Spinal cord (tissue), 10 donors: Measurements from ENCODE around the gene CCND2. TPM values are rescaled to one million over a fixed set of nuclear protein-coding genes. Genes with fewer than 3 reads are reported as not detected.

Source experiments
- DNase-seq, 6 donors: peaks; one replicate each; pipeline versions ENCODE4 v3.0.0 to v3.0.0-alpha.2; 2013 to 2015; ENCODE audit warnings: low spot score in 6 of 6, low read depth in 4 of 6
- H3K27ac ChIP-seq: one replicate; pipeline ENCODE4 v1.5.1; 2013; ENCODE audit warnings: low read depth, low read length, control low read depth
- H3K27me3 ChIP-seq: one replicate; pipeline ENCODE4 v1.6.1; 2013; ENCODE audit warnings: low read length; ENCODE audit not compliant: control insufficient read depth, insufficient read depth
- H3K36me3 ChIP-seq: one replicate; pipeline ENCODE4 v1.6.1; 2013; ENCODE audit warnings: low read length; ENCODE audit not compliant: control insufficient read depth, insufficient read depth
- H3K4me1 ChIP-seq: one replicate; pipeline ENCODE4 v1.6.1; 2013; ENCODE audit warnings: low read length; ENCODE audit not compliant: control insufficient read depth, insufficient read depth
- H3K4me3 ChIP-seq: one replicate; pipeline ENCODE4 v1.5.1; 2013; ENCODE audit warnings: low read depth, low read length, control low read depth
- H3K9me3 ChIP-seq: one replicate; pipeline ENCODE4 v1.6.1; 2013; ENCODE audit warnings: low read length; ENCODE audit not compliant: control insufficient read depth, insufficient read depth
- whole genome bisulfite sequencing: methylation state at CpG from one replicate; pipeline ENCODE4 v1.1.5; 2013; ENCODE audit warnings: missing lambda C conversion rate; ENCODE audit not compliant: insufficient coverage; 5-methylcytosine and 5-hydroxymethylcytosine counted together
- polyA plus RNA-seq, 2 donors: library from polyadenylated mRNA; unstranded; fragments of 120-200 nt; gene quantifications; one replicate each; pipeline ENCODE4 v1.2.1, GENCODE V29; 2013; ENCODE audit not compliant: insufficient read length in 2 of 2
- total RNA-seq, 2 donors: library from RNA; depleted of rRNA in 1 of 2; stranded (reverse); fragments of 120-200 nt in 1 of 2; fragments of >200 nt in 1 of 2; gene quantifications; one replicate each; pipeline versions ENCODE4 v1.2.3 to v1.2.4, GENCODE V29; 2013 to 2014
- donor health status: healthy.

The CCND2 gene
- total and polyA plus RNA-seq, 4 donors: 57.4 to 127 (median 94.7) TPM

DNA sequence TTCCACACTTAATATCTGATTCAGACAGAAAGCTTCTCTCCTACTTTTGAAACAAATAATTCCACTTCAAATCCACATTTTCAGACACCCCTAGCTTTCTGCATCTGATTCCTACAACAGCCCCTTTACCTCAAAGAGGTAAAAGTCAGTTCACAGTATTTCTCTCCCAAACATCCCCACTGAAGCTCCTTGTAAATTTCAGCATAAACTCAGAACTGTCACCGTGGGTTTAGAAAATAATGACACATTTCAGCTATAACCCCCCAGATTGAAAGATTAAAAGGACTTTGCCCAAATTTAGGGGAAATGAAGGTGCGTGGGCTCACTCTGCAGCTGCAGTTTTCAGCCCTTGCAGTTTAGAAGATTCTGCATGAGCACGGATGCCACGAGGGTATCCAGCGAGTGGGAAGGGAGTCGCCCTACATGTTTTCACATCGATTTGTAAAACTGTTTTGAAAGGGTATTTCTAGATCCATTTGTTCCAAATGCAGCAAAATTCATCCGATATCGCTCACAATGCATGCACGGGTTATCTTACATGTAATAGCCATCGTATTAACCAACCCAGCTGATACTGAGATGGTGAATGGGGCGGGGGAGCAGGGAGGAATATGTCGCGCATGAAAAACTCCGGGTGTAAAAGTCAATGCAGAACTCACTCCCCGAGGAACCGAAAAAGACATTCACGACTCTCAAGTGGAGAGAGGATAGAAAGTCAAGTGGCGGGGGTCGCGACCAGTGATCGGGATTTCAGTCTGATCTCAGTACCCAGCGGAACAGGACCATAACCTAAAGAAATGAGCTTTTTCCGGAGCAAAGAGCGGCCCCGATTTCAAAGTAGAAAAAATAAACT, 5.0 kb upstream of the CCND2 start:
- Histone ChIP-seq H3K9me3 (no peaks in the 10 kb centered on the region), H3K36me3 (no peaks in the 10 kb centered on the region), H3K4me1 (peaks cover 40% of the 10 kb centered on the region), H3K4me3 (peak overlapping the region; percentile 57), H3K27ac (peak overlapping the region; percentile 76), H3K27me3 (peaks cover 72% of the 10 kb centered on the region)
- 3% methylated on average over 14 of the region's 26 CpGs for WGBS
- peak in 3 of 6 donors; percentile 31 to 78 (median 67) for DNase-seq

DNA sequence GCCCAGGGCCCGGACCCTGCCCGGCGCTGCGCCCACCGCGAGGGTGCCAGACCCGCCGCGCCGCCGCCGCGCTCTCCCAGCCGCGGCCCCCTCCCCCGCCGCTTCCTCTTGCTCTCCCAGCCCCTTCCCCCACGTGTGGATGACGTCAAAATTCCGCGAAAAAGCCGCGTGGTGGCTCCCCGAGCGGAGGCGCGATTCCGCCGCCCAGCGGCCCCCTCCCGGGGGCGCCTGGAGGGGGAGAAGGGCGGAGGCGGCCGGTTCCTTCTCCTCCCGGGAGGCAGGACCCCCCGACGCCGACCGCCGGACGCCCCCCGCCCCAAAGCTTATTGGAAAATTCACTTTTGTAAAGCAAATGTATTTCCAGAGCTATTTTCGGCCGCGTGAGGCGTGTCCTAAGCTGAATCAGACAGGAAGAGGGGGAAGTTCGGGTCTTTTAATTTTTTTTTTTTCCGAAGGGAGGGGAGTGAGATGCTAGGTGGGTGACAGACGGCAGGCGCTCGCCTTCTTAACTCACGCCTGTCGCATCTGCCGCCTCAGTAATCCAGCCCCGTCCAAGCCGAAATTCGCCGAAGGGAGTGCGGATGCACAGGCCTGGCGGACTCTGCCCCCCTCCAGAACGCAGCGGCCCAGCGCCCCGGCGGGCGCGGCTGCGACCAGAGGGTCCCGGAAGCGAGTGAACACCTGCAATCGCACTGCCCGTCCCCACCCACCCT, 4.1 kb upstream of the CCND2 start:
- 1% methylated on average over 67 of the region's 73 CpGs for WGBS
- Histone ChIP-seq H3K9me3 (no peaks in the 10 kb centered on the region), H3K4me1 (peaks cover 49% of the 10 kb centered on the region), H3K27ac (peak overlapping the region; percentile 91), H3K4me3 (peak overlapping the region; percentile 51), H3K27me3 (peaks cover 81% of the 10 kb centered on the region), H3K36me3 (no peaks in the 10 kb centered on the region)
- peak in 3 of 6 donors; percentile 78 to 97 (median 93) for DNase-seq

DNA sequence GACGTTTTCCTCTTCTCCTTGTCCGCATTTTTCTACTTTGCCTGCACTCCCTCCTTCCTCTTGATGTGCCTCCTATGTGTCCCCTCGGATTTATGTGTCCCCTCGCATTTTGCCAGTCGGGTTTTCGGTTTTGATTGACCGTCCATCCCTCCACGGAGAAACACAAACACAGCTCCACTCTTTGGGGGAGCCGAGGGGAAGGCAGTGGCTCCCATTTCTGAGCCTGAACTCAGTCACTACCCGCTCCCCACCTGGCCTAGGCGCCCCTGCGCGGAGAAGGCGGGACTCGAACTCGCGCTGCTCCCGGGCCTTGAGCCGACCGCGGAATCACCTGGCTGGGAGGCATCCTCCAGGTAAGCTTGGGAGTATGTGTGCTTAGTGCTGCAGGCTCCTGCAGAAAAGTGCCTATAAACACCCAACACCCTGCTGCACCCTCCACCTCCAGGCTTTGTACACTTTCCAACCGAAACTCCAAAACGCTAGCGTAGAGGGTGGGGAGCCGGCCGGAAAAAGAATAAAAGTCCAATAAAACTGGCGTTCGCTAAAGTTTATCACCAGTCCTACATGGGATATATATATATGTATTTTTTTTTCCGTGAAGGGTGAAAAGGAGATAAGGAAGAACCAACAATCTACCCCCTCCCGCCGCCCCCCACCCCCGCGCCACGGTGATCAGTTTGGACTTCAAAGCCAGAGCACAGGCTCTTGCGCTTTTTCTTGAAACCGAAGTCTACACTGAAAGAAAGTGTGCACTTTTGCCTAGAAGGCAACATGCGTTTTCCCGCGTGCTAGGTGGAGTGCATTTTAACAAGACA, 3.3 kb upstream of the CCND2 start:
- Histone ChIP-seq H3K9me3 (no peaks in the 10 kb centered on the region), H3K27me3 (peaks cover 86% of the 10 kb centered on the region), H3K4me1 (peaks cover 52% of the 10 kb centered on the region), H3K27ac (peak overlapping the region; percentile 93), H3K4me3 (peak overlapping the region; percentile 98), H3K36me3 (no peaks in the 10 kb centered on the region)
- WGBS: under 1% methylated on average over 22 of the region's 39 CpGs
- peak in 1 of 6 donors; percentile 39 for DNase-seq

DNA sequence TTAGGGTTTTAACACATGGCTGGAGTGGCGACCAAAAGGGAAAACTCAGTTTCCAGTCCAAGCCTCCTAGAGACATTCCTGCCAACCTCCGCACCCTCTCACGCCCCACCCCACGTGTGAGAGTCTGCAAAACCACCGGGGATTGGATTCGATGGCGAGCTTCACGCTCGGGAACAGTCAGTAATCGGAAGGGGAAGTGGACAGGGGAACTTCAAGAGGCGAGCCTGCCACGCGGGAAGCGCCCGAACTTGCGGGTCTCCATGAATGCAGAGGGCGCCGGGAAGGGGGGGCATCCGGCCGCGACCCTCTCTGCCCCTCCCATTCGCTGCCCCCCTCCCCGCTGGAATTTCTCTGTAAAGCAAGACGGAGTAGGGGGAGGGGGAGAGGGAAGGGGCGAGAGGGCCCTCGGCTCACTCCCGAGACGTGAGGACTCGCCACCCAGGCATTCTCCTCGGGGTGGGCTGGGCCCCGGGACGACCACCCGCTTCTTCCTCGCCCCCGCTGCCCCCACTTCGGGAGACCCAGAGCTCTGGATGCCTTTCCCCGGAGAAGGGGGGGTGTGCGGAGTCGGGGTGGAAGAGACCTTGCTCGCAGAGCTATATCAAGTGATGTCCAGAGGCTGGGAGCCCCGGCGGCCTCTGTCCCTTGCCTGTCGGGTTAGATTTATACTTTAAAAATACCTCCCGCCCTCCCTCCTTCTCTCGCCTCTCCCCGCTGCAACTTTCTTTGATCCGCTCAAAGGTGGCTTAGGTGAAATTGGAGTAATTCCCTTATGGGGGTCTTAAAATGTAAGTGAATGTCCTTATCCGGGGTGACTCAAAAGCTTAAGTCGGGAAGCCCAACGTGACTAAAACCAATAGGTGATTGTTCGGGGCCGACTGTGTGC, 2.5 kb upstream of the CCND2 start:
- H3K9me3 ChIP-seq: no peaks in the 10 kb centered on the region
- H3K36me3 ChIP-seq: no peaks in the 10 kb centered on the region
- peaks cover 88% of the 10 kb centered on the region for H3K27me3 ChIP-seq
- H3K27ac ChIP-seq: peak overlapping the region; percentile 93
- DNase-seq: peak in 2 of 6 donors; percentile 43 to 71
- peak overlapping the region; percentile 98 for H3K4me3 ChIP-seq
- H3K4me1 ChIP-seq: peaks cover 55% of the 10 kb centered on the region
- WGBS: 0% methylated on average over 31 of the region's 52 CpGs

DNA sequence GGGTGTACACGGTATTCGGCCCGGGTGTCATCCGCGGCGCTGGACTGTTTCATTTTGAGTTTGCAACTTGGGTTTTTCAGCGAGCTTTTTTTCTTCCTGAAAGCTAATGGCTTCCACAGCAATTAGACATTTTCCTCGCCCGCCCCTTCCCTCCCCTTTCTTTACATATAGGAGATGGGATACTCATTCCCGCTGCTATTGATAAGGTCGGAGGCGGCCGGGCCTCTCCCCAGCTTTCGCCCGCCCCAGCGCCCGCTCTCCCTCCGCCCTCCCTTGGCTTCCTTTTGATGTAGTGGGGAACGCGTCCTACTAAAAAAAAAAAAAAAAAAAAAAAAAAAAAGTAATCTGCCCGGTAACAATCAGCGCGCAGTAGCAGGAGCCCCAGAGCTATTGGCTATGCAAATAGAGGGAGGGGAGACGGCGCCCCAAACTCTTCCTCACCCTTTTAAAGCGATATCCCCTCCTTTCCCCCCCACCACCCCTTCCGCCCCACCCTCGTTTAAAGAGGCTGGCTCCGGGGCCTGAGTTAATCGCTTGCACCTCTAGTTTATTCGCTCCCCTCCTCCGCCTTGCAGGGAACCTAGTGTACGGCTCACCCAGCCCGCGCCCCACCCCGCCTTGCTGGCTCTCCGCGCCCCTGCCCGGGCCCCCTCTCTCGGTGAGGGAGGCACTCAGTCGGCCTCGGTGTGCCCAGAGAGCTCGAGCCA, 1.7 kb upstream of the CCND2 start:
- WGBS: under 1% methylated on average over 29 of the region's 43 CpGs
- Histone ChIP-seq H3K36me3 (peaks cover 2% of the 10 kb centered on the region), H3K27ac (peak overlapping the region; percentile 93), H3K27me3 (peaks cover 81% of the 10 kb centered on the region), H3K4me1 (peaks cover 62% of the 10 kb centered on the region), H3K9me3 (no peaks in the 10 kb centered on the region), H3K4me3 (peak overlapping the region; percentile 98)
- peak in 3 of 6 donors; percentile 72 to 95 (median 90) for DNase-seq

DNA sequence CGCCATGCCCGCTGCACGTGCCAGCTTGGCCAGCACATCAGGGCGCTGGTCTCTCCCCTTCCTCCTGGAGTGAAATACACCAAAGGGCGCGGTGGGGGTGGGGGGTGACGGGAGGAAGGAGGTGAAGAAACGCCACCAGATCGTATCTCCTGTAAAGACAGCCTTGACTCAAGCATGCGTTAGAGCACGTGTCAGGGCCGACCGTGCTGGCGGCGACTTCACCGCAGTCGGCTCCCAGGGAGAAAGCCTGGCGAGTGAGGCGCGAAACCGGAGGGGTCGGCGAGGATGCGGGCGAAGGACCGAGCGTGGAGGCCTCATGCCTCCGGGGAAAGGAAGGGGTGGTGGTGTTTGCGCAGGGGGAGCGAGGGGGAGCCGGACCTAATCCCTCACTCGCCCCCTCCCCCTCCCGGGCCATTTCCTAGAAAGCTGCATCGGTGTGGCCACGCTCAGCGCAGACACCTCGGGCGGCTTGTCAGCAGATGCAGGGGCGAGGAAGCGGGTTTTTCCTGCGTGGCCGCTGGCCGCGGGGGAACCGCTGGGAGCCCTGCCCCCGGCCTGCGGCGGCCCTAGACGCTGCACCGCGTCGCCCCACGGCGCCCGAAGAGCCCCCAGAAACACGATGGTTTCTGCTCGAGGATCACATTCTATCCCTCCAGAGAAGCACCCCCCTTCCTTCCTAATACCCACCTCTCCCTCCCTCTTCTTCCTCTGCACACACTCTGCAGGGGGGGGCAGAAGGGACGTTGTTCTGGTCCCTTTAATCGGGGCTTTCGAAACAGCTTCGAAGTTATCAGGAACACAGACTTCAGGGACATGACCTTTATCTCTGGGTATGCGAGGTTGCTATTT, 914 bp upstream of the CCND2 start:
- 2% methylated on average over 49 of the region's 62 CpGs for WGBS
- H3K4me1 ChIP-seq: peaks cover 69% of the 10 kb centered on the region
- peak overlapping the region; percentile 93 for H3K27ac ChIP-seq
- H3K27me3 ChIP-seq: peaks cover 74% of the 10 kb centered on the region
- peaks cover 5% of the 10 kb centered on the region for H3K36me3 ChIP-seq
- H3K4me3 ChIP-seq: peak overlapping the region; percentile 98
- no peaks in the 10 kb centered on the region for H3K9me3 ChIP-seq
- peak in 3 of 6 donors; percentile 49 to 82 (median 73) for DNase-seq

DNA sequence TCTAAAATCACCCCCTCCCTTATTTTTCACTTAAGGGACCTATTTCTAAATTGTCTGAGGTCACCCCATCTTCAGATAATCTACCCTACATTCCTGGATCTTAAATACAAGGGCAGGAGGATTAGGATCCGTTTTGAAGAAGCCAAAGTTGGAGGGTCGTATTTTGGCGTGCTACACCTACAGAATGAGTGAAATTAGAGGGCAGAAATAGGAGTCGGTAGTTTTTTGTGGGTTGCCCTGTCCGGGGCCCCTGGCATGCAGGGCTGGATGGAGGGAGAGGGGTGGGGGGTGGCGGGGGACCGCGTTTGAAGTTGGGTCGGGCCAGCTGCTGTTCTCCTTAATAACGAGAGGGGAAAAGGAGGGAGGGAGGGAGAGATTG, 300 bp upstream of the CCND2 start:
- Histone ChIP-seq H3K9me3 (no peaks in the 10 kb centered on the region), H3K4me3 (peak overlapping the region; percentile 98), H3K27ac (peak overlapping the region; percentile 93), H3K36me3 (peaks cover 5% of the 10 kb centered on the region), H3K27me3 (peaks cover 68% of the 10 kb centered on the region), H3K4me1 (peaks cover 74% of the 10 kb centered on the region)
- WGBS: 0% methylated on average over 10 of the region's 10 CpGs
- peak in 1 of 6 donors; percentile 25 for DNase-seq
